Activated effector memory CD4-positive, alpha-beta T cell treated with Interleukin-2 at 50 U/mL for 16 hours (primary cell): Measurements from ENCODE around the gene PARD6B.
"Not testable (repeated sequence)": the region's sequence is repeated elsewhere in the genome, so short reads cannot be mapped to it uniquely, and the experiment has no call there.

Experiments used
- DNase-seq: peaks from one replicate; pipeline ENCODE4 v3.0.0-alpha.2; 2020

Gene PARD6B

GRCh38 chr20:50783390-50783789, 52.0 kb downstream of the PARD6B start:
- no peak for DNase-seq

- DNase-seq, result no peak
Measured at GRCh38 chr20:50783903-50784302, 52.5 kb downstream of the PARD6B start.

GRCh38 chr20:50784464-50784863, 53.1 kb downstream of the PARD6B start:
- DNase-seq, result no peak

- DNase-seq, result no peak
Measured at GRCh38 chr20:50786703-50787102, 55.3 kb downstream of the PARD6B start.

DNA sequence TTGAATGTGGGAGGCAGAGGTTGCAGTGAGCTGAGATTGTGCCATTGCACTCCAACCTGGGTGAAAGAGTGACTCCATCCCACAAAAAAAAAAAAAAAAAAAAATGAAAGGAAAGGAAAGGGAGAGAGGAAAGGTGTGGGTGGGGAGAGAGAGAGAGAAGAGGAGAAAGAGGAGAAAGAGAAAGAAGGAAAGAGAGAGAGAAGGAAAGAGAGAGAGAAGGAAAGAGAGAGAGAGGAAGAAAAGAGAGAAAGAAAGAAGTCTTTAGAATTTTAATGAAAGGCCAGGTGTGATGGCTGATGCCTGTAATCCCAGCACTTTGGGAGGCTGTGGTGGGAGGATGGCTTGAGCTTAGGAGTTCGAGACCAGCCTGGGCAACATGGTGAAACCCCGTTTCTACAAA, 55.8 kb downstream of the PARD6B start:
- no peak for DNase-seq

GRCh38 chr20:50788045-50788991, 56.9 kb downstream of the PARD6B start:
- DNase-seq, result no peak

- no peak for DNase-seq
Measured at GRCh38 chr20:50789968-50790650, 58.7 kb downstream of the PARD6B start.

GRCh38 chr20:50790651-50791277, 59.4 kb downstream of the PARD6B start:
- peak; percentile 73 for DNase-seq

DNA sequence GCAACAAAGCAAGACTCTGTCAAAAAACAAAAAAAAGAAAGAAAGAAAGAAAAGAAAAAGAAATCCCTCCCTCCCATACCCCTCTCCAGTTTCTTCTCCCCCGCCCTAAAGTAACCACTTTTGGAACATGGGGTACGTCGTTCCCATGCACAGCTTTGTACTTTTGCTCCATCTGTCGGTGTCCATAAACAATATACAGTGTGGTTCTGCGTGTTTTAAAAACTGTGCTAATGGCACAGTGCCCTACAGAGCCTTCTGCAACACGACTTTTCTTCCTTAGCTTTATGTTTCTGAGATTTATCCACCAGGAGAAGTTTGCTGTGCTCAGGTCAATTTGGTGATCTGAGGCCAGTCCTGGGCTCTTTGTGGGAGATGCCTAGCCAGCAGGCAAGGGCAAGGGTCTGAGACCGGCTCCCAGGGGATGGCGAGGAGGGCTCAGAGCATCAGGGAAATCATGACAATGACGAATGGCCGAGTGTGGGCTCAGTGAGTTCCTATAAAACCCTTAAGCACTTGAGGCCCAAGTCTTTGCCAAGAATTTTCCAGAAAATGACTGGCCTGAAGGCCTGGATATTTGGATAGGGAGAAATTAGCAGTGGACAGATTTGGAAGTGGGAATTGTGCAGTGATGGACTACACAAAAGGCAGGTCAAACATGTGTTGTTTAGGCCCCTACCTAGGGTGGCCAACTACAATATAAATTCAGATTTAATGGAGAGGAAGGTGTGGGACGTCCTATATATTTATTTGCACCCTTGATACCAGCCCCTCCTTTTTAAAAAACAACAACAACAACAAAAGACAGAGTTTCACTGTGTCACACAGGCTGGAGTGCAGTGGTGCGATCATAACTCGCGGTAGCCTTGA, 61.6 kb downstream of the PARD6B start:
- no peak for DNase-seq

DNA sequence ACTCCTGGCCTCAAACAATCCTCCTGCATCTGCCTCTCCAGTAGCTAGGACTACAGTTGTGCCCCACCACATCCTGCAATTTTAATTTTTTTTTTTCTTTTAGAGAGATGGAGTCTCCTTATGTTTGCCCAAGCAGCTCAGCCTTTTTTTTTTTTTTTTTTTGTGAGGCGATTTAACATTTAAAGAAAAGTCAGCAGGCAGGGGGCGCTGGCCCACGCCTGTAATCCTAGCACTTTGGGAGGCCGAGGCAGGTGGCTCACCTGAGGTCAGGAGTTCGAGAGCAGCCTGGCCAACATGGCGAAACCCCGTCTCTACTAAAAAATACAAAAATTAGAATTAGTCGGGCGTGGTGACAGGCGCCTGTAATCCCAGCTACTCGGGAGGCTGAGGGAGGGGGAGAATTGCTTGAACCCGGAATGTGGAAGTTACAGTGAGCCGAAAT, 62.2 kb downstream of the PARD6B start:
- DNase-seq, result peak; percentile 15

DNA sequence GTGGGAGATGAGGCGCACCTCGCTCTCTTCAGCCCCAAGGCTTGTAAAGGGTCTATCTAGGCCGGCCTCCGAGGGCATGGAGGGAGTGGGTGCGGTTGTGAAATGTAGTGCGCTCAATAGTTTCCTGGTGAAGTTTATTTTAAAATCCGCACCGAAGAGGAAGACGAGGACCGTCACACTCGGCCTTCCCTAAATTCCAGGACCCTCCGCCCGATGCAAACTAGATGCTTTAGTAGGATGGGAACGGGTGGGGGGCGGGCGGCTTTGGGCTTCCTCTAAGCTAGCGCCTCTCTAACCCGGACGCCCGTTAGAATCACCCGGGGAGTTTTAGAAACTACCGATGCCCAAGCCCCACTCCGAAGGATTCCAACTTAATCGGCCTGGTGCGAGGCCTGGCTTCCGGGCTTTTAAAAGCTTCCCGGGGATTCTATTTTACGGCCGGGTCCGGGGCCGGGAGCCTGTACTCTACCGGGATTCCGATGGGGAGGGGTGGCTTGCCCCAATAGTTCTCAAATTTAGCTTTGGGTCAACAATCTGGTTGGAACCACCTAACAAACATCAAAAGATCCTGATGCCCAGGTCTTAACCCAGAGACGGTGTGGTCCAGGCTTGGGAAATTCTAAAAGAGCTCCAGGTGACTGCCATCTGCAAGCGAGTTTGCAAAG, 62.9 kb downstream of the PARD6B start:
- no peak for DNase-seq

GRCh38 chr20:50794846-50795634, 63.7 kb downstream of the PARD6B start, which contains the start of gene BCAS4:
BCAS4 (plus strand) TSS chr20:50795061; CDS start chr20:50795084, 23 bp downstream.
- DNase-seq, result peak; percentile 82

- DNase-seq, result no peak
Measured at GRCh38 chr20:50797142-50797541, 65.8 kb downstream of the PARD6B start.

DNA sequence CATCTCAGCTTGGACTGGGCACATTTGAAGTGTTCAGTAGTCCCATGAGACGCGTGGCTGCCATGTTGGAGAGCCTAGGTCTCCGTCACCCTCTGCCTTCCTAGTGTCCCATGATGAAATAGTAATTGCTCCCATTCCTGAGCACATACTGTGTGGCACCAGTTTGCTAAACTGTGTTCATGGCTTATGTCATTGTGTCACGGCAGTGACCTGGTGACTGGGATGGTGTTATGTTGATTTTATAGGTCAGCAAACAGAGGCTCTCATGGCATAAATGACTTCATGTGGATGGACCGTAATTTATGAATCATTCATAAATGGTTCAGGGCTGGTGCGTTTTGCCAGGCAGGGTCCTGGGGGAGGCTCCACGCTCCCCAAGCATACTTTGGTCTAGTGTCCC, 67.3 kb downstream of the PARD6B start:
- no peak for DNase-seq

DNA sequence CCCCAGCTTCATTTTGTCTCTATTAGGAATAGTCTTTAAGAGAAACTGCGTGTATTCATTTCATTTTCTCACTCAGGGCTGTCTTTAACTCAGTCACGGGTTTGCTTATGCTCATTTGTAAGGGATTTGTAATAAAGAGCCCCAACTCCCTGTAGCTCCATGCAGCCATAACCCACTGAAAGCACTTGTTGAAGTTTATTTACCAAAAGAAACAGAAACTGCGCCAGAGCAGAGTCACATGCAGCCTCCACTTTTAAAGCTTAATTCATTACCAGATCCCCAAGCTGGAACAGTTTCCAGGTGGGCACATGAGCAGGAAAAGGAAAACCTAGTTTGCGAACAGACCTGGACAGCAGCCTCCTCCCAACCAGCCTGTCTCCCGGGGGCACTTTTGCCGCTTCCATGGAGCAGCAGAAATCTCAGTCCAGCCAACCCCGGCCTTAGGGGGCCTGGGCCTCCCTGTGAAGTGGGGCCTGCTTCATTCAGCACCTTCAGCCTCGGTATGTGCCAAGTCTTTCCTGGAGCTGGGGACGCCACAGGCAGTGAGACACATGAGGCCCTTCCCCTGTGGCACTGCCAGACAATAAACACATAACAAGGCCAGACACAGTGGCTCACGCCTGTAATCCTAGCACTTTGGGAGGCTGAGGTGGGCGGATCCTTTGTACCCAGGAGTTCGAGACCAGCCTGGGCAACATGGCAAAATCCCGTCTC, 68.0 kb downstream of the PARD6B start:
- no peak for DNase-seq

DNA sequence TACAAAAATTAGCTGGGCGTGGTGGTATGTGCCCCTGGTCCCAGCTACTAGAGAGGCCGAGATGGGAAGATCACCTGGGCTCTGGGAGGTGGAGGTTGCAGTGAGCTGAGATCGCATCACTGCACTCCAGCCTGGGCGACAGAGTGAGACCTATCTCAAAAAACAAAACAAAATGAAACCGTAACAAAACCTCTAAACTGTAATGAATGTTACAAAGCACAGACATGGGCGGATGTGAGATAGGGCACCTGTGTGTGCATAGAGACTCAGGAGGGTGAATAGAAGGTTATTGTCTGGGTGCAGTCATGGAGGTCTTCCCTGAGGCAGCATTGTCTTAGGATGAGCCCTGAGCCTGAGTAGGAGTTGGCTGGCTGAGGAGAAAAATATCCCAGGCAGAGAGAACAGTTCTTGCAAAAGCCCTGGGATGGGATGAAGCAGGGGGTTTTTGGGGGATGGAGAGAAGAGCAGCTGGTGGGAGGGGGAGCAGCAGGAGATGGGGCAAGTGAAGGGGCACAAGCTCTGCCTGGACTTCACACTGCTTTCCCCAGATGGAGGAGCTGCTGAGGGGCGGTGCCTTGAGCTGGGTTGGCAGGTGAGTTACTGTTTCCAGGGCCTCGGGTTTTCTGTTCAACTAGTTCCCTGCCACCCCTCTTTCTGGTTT, 68.6 kb downstream of the PARD6B start:
- DNase-seq, result no peak

- DNase-seq, result not testable (repeated sequence)
Measured at GRCh38 chr20:50800986-50801746, 69.8 kb downstream of the PARD6B start.

DNA sequence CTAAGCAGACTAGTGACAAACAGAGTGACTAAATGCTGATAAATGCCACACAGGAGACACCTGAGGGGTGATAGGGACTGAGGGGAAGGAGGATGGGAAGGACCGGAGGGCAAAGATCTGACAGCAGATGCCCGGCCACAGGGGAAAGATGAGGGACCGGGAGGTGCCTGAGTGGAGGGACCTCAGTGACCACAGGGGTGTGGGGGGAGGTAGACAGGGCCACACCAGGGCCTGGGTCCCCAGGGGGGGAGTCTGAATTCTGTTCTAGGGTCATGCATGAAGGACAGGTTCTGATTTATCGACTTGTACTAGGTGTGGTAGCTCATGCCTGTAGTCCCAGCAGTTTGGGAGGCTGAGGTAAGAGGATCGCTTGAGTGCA, 70.4 kb downstream of the PARD6B start:
- no peak for DNase-seq

GRCh38 chr20:50802289-50802688, 70.9 kb downstream of the PARD6B start:
- DNase-seq, result no peak
